NCI-H524 treated with DMSO at 0.1 percent for 48 hours (cell line): ENCODE data around the gene ADCY1.
"Not testable (repeated sequence)": the region's sequence is repeated elsewhere in the genome, so short reads cannot be mapped to it uniquely, and the experiment has no call there.

Source experiments
- DNase-seq: peaks from one replicate; lab custom pipeline; 2025; lab: John Stamatoyannopoulos, UW

ADCY1 gene

DNA sequence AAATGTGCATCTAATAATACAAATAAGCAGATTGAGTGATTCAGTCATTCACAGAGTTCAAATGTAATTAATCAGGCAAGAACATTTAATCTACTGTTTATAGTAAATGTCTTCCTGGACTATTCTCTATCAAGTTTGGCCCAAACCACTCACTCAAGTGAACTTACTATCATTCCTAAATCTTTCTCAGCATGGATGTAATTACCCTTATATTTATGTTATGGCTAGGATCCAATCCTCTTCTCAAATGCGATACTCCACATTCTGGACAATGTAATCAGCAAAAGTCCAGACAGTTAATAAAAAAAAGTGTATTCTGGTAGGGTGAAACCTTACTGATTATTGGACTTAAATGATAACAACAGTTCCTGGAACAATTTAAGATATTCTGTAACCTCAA lies 185.3 kb downstream of the ADCY1 start:
- not testable (repeated sequence) for DNase-seq

GRCh38 chr7:45761545-45762205 lies 187.5 kb downstream of the ADCY1 start:
- DNase-seq = not testable (repeated sequence)

- DNase-seq = not testable (repeated sequence)
These were observed 188.2 kb downstream of the ADCY1 start for GRCh38 chr7:45762225-45762994.

DNA sequence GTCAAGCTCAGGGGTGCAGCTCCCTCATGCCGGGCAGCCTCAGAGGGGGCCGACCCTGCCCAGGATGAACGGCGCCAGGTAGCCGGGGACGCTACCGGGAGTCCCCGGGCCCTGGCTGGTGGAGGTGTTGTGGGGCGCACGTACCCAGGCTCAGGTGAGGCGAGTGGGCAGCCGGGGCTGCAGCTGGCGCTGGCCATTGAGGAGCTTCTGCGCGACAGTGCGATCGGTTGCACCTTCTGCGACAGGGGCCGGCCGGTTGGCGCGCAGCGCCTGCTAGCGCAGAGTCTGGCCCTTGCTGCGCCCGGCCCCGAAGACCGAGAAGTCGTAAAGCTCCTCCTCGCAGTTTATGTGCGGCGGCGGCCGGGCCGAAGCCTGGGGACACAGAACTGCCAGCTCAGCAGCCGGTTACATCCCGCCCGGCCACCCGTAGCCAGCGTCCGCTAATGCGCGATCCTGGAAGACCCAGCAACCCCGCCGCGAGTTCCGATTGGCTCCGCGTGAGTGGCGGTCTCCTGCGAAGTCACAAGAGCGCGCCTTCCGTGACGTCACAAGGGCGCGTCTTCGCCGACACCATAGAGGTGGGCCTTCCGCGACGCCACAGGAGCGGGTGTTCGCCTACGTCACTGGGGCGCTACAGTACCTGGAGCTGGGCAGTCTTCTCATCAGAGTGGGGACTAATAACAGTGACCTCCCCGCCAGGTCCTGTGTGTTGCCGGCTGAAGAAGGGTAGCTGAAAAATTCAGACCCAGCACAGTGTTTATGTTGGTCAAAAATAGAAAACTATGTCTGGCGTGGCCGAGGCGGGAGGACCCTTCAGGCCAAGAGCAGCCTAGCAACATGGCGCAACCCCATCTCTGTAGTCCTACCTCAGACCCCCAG lies 194.6 kb downstream of the ADCY1 start:
- peak; percentile 73 for DNase-seq

GRCh38 chr7:45769626-45770025 lies 195.5 kb downstream of the ADCY1 start:
- DNase-seq = not testable (repeated sequence)
